ENCODE results near the gene TRIM56.
"Not testable (repeated sequence)": the region's sequence is repeated elsewhere in the genome, so short reads cannot be mapped to it uniquely, and the experiment has no call there.

TRIM56 gene

GRCh38 chr7:101113836-101114235 lies 28.6 kb downstream of the TRIM56 start:
- in situ Hi-C loops (cut with HindIII; ENCODE audit: low sequenced_read_pairs), result no loop called here
- no peak overlapping the region for H3K4me3 ChIP-seq (ENCODE audit: low read depth, low read length)
- TF ChIP-seq, protein P1, sequence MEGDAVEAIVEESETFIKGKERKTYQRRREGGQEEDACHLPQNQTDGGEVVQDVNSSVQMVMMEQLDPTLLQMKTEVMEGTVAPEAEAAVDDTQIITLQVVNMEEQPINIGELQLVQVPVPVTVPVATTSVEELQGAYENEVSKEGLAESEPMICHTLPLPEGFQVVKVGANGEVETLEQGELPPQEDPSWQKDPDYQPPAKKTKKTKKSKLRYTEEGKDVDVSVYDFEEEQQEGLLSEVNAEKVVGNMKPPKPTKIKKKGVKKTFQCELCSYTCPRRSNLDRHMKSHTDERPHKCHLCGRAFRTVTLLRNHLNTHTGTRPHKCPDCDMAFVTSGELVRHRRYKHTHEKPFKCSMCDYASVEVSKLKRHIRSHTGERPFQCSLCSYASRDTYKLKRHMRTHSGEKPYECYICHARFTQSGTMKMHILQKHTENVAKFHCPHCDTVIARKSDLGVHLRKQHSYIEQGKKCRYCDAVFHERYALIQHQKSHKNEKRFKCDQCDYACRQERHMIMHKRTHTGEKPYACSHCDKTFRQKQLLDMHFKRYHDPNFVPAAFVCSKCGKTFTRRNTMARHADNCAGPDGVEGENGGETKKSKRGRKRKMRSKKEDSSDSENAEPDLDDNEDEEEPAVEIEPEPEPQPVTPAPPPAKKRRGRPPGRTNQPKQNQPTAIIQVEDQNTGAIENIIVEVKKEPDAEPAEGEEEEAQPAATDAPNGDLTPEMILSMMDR (IDR thresholded peaks at IDR 0.05; ENCODE audit: low read depth, low read length), result no peak
- no peak for DNase-seq (ENCODE audit: low read depth, low spot score)

DNA sequence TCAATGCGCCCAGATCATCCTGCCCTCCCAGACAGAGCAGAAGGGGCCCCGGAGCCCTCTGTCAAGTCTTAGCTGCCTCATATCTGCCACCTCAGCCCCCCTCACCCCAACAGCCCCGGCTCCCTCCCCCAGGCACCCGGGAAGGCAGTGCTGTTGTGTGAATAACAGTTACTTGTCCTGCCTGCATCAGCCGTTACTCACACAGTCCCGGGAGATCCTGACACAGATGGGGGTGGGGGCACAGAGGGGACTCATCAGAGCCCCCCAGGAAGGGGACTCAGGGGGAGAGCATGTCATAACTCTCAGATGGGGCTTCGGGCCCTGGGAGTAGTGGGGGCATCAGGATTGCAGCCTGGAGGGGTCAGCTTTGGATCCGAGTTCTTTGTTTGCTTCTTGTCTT lies 29.2 kb downstream of the TRIM56 start:
- H3K4me3 ChIP-seq (ENCODE audit: low read depth, low read length), result no peak overlapping the region
- TF ChIP-seq, protein P1 (IDR thresholded peaks at IDR 0.05; ENCODE audit: low read depth, low read length), result no peak
- no peak for DNase-seq (ENCODE audit: low read depth, low spot score)
- in situ Hi-C loops (cut with HindIII; ENCODE audit: low sequenced_read_pairs), result no loop called here

DNA sequence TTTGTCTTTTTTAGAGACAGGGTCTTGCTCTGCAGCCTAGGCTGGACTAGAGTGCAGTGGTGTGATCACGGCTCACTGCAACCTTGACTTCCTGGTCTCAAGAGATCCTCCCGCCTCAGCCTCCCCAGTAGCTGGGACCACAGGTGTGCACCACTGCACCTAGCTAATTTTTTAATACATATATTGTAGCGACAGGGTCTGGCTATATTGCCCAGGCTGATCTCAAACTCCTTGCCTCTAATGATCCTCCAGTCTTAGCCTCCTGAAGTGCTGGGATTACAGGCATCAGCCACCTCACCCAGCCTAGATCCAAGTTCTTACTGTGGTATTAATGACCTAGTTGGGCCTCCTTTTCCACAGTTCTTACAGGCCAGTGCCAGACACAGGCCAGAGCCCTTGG lies 29.9 kb downstream of the TRIM56 start:
- TF ChIP-seq, protein P1 (IDR thresholded peaks at IDR 0.05; ENCODE audit: low read depth, low read length), result no peak
- in situ Hi-C loops (cut with HindIII; ENCODE audit: low sequenced_read_pairs), result no loop called here
- H3K4me3 ChIP-seq (ENCODE audit: low read depth, low read length), result no peak overlapping the region
- no peak for DNase-seq (ENCODE audit: low read depth, low spot score)

DNA sequence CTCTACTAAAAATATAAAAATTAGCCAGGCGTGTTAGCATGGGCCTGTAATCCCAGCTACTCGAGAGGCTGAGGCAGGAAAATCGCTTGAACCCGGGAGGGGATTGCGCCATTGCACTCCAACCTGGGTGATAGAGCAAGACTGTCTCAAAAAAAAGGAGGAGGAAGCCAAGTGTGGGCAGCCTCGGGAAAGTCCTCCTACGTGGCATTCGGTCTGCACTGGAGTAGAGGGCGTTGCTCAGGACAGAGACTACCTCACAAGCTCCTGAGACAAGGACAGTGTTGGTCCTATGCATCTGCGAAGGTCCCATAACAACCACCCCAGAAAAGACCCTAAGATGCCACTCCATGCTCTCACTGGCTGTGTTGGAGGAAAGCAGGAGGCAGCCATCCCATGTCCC lies 31.6 kb downstream of the TRIM56 start:
- in situ Hi-C loops (cut with HindIII; ENCODE audit: low sequenced_read_pairs), result no loop called here
- TF ChIP-seq, protein P1 (IDR thresholded peaks at IDR 0.05; ENCODE audit: low read depth, low read length), result no peak
- no peak overlapping the region for H3K4me3 ChIP-seq (ENCODE audit: low read depth, low read length)
- no peak for DNase-seq (ENCODE audit: low read depth, low spot score)

DNA sequence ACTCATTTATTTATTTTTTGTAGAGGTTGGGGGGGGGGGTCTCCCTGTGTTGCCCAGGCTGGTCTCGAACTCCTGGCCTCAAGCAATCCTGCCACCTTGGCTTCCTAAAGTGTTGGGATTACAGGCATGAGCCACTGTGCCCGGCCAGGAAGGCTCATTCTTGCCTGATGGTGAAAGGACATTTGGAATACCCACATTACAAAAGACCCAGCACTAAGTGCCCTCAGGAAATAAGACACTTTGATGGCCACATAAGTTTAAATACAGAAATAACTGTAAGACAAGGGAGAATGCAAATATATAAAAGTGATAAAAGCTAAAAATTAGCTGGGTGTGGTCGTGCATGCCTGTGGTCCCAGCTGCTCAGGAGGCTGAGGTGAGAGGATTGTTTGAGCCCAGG lies 33.6 kb downstream of the TRIM56 start:
- no peak for DNase-seq (ENCODE audit: low read depth, low spot score)
- no peak overlapping the region for H3K4me3 ChIP-seq (ENCODE audit: low read depth, low read length)
- TF ChIP-seq, protein P1 (IDR thresholded peaks at IDR 0.05; ENCODE audit: low read depth, low read length), result no peak
- in situ Hi-C loops (cut with HindIII; ENCODE audit: low sequenced_read_pairs), result no loop called here

GRCh38 chr7:101119876-101120275 lies 34.6 kb downstream of the TRIM56 start:
- no peak overlapping the region for H3K4me3 ChIP-seq (ENCODE audit: low read depth, low read length)
- in situ Hi-C loops (cut with HindIII; ENCODE audit: low sequenced_read_pairs), result no loop called here
- TF ChIP-seq, protein P1 (IDR thresholded peaks at IDR 0.05; ENCODE audit: low read depth, low read length), result no peak
- peak; percentile 67 for DNase-seq (ENCODE audit: low read depth, low spot score)

DNA sequence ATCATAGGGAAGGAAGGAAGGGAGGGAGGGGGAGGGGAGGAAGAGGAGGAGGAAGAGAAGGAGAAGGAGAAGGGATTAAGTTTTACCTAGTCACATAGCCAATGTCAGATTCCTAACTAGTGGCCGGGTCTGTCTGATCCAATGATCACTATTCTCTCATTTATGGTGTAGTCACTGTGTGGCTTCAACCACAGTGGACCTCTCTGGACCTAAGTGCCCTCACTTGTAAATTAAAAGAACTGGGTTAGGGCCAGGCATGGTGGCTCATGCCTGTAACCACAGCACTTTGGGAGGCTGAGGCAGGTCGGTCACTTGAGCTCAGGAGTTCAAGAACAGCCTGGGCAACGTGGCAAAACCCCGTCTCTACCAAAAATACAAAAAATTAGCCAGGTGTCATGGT lies 35.0 kb downstream of the TRIM56 start:
- DNase-seq (ENCODE audit: low read depth, low spot score), result no peak
- no peak overlapping the region for H3K4me3 ChIP-seq (ENCODE audit: low read depth, low read length)
- in situ Hi-C loops (cut with HindIII; ENCODE audit: low sequenced_read_pairs), result no loop called here
- TF ChIP-seq, protein P1 (IDR thresholded peaks at IDR 0.05; ENCODE audit: low read depth, low read length), result no peak

DNA sequence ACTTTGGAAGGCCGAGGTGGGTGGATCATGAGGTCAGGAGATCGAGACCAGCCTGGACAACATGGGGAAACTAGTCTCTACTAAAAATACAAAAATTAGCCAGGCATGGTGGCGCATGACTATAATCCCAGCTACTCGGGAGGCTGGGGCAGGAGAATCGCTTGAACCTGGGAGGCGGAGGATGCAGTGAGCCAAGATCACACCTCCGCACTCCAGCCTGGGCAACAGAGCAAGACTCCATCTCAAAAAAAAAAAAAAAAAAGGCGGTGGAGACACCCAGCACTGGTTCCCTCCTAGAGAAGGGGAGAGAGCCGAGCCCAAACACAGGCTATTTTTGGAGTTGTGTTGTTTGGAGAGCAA lies 36.3 kb downstream of the TRIM56 start:
- H3K4me3 ChIP-seq (ENCODE audit: low read depth, low read length); in situ Hi-C loops (cut with HindIII; ENCODE audit: low sequenced_read_pairs); DNase-seq (ENCODE audit: low read depth, low spot score): not testable (repeated sequence)
